Smooth muscle cell (in vitro differentiated cells): ENCODE data around the gene ZMYND8. TPM values are rescaled to one million over a fixed set of nuclear protein-coding genes. Genes with fewer than 3 reads are reported as not detected.

Experiments used
- DNase-seq: peaks from one replicate; lab custom pipeline; 2025; ENCODE audit not compliant: unreplicated experiment; lab: John Stamatoyannopoulos, UW
- H2AFZ ChIP-seq: fragments of 200-600 bp; sonication (generic); 2 replicates; pipeline ENCODE4 v1.6.0; 2016; ENCODE audit warnings: antibody characterized with exemption, low read depth, mild to moderate bottlenecking
- H3F3A ChIP-seq: fragments of 200-600 bp; sonication (generic); 2 replicates; pipeline ENCODE4 v1.6.0; 2017; ENCODE audit warnings: antibody characterized with exemption, low read depth
- H3K27ac ChIP-seq: fragments of 200-600 bp; sonication (generic); 2 replicates; pipeline ENCODE4 v1.5.1; 2016; ENCODE audit warnings: low read depth, mild to moderate bottlenecking
- H3K27me3 ChIP-seq: fragments of 200-600 bp; sonication (generic); 2 replicates; pipeline ENCODE4 v1.6.1; 2016; ENCODE audit warnings: low read depth, mild to moderate bottlenecking
- H3K36me3 ChIP-seq: fragments of 200-600 bp; sonication (generic); 2 replicates; pipeline ENCODE4 v1.5.1; 2016; ENCODE audit warnings: low read depth
- H3K4me1 ChIP-seq: fragments of 200-600 bp; sonication (generic); 2 replicates; pipeline ENCODE4 v1.5.1; 2016; ENCODE audit warnings: low read depth
- H3K4me2 ChIP-seq: fragments of 200-600 bp; sonication (generic); 2 replicates; pipeline ENCODE4 v1.6.0; 2016; ENCODE audit warnings: mild to moderate bottlenecking
- H3K4me3 ChIP-seq: fragments of 200-600 bp; sonication (generic); 2 replicates; pipeline ENCODE4 v1.5.1; 2016; ENCODE audit warnings: mild to moderate bottlenecking
- H3K79me2 ChIP-seq: fragments of 200-600 bp; sonication (generic); 2 replicates; pipeline ENCODE4 v1.6.0; 2016; ENCODE audit warnings: low read depth, mild to moderate bottlenecking
- H3K9ac ChIP-seq: fragments of 200-600 bp; sonication (generic); 2 replicates; pipeline ENCODE4 v1.6.0; 2016; ENCODE audit warnings: low read depth
- H3K9me3 ChIP-seq: fragments of 200-600 bp; sonication (generic); replicated peaks from 2 replicates; pipeline ENCODE4 v1.5.1; 2016; ENCODE audit warnings: low read depth
- H4K20me1 ChIP-seq: fragments of 200-600 bp; sonication (generic); 2 replicates; pipeline ENCODE4 v1.6.0; 2016; ENCODE audit warnings: low read depth
- WGBS: methylation state at CpG from one replicate; pipeline ENCODE4 v1.1.7; 2016; ENCODE audit warnings: low lambda C conversion rate; 5-methylcytosine and 5-hydroxymethylcytosine counted together
- polyA plus RNA-seq: library from polyadenylated mRNA; unstranded; fragments of >200 nt; fragmentation: Nextera tagmentation; extraction: Ambion mirVana; gene quantifications from 2 replicates; pipeline ENCODE4 v1.2.1, GENCODE V29; 2016
- total RNA-seq: library from RNA; depleted of rRNA; stranded (reverse); fragments of >200 nt; gene quantifications from 2 replicates; pipeline ENCODE4 v1.2.3, GENCODE V29; 2014
- TF ChIP-seq, protein P1 (sequence below): fragments of 200-600 bp; sonication (generic); IDR thresholded peaks from 2 replicates; pipeline ENCODE4 v1.5.1; 2017; ENCODE audit warnings: borderline replicate concordance, mild to moderate bottlenecking, antibody characterized with exemption; ENCODE audit not compliant: insufficient read depth, poor library complexity, severe bottlenecking

Gene ZMYND8
- total and polyA plus RNA-seq, 2 experiments from 2014 or later: 15.2 to 24.1 TPM

DNA sequence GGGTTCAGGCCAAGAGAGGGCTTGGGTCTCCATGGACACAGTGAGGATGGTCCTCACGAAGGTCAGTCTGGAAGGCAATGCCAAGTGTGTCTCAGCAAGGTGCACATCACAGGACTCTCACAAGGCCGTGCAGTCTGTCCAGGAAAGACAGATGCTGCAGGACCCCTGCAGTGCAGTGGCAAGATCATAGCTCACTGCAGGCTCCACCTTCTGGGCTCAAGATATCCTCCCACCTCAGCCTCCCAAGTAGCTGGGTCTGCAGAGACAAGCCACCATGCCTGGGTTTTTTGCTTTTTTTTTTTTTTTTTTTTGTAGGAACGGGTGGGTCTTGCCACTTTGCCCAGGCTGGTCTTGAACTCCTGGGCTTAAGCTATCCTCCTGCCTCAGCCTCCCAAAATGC, 26.4 kb downstream of the ZMYND8 start:
- no peak overlapping the region for H3K9ac ChIP-seq
- H3K36me3 ChIP-seq: no peaks in the 10 kb centered on the region
- DNase-seq: no peak
- H3K4me3 ChIP-seq: no peak overlapping the region
- peaks cover 3% of the 10 kb centered on the region for H4K20me1 ChIP-seq
- H2AFZ ChIP-seq: no peak overlapping the region
- H3F3A ChIP-seq: peaks cover 33% of the 10 kb centered on the region
- WGBS: 90% methylated on average over 3 of the region's 3 CpGs
- no peaks in the 10 kb centered on the region for H3K27me3 ChIP-seq
- peaks cover 17% of the 10 kb centered on the region for H3K4me1 ChIP-seq
- no peak overlapping the region for H3K4me2 ChIP-seq
- no peaks in the 10 kb centered on the region for H3K9me3 ChIP-seq
- peak overlapping the region; percentile 94 for H3K27ac ChIP-seq
- H3K79me2 ChIP-seq: peaks cover 86% of the 10 kb centered on the region
- TF ChIP-seq, protein P1, sequence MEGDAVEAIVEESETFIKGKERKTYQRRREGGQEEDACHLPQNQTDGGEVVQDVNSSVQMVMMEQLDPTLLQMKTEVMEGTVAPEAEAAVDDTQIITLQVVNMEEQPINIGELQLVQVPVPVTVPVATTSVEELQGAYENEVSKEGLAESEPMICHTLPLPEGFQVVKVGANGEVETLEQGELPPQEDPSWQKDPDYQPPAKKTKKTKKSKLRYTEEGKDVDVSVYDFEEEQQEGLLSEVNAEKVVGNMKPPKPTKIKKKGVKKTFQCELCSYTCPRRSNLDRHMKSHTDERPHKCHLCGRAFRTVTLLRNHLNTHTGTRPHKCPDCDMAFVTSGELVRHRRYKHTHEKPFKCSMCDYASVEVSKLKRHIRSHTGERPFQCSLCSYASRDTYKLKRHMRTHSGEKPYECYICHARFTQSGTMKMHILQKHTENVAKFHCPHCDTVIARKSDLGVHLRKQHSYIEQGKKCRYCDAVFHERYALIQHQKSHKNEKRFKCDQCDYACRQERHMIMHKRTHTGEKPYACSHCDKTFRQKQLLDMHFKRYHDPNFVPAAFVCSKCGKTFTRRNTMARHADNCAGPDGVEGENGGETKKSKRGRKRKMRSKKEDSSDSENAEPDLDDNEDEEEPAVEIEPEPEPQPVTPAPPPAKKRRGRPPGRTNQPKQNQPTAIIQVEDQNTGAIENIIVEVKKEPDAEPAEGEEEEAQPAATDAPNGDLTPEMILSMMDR: no peak

DNA sequence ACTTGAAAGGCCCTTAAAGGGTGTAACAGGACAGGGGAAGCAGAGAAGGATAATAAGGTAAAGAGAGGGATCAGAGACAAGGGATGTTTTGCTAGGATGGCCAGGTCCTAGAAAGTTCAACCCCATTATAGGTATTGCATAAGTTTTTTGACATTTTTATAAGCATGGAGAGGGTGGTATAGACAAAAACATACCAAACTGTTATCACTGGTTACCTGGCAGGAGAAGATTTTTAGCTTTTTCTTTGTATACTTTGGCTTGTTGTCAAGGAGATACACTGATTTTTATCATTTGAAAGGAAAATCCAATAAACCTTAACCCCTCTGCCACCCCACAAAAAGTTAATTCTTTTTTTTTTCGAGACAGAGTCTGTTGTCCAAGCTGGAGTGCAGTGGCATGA, 28.4 kb downstream of the ZMYND8 start:
- H3K9me3 ChIP-seq: no peaks in the 10 kb centered on the region
- no peaks in the 10 kb centered on the region for H3K36me3 ChIP-seq
- WGBS: 92% methylated on average over 1 of the region's 1 CpG
- TF ChIP-seq, protein P1: no peak
- H3K4me3 ChIP-seq: no peak overlapping the region
- no peak overlapping the region for H2AFZ ChIP-seq
- H3K27ac ChIP-seq: peak overlapping the region; percentile 39
- H3K27me3 ChIP-seq: no peaks in the 10 kb centered on the region
- peaks cover 7% of the 10 kb centered on the region for H3K4me1 ChIP-seq
- H3F3A ChIP-seq: peaks cover 28% of the 10 kb centered on the region
- H3K9ac ChIP-seq: no peak overlapping the region
- DNase-seq: no peak
- peaks cover 91% of the 10 kb centered on the region for H3K79me2 ChIP-seq
- no peak overlapping the region for H3K4me2 ChIP-seq
- H4K20me1 ChIP-seq: peaks cover 3% of the 10 kb centered on the region

DNA sequence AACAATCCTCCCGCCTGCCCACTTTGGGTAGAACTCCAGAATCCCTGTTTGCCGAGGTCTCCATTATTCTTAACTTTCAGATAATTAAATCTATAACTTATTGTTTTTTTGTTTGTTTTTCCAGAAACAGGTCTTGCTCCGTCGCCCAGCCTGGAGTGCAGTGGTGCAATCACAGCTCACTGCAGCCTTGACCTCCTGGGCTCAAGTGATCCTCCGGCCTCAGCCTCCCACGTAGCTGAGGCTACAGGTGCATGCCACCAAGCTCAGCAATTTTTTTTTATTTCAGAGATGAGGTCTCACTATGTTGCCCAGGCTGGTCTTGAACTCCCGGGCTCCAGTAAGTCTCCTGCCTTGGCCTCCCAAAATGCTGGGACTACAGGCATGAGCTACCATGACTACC, 28.8 kb downstream of the ZMYND8 start:
- H3K9me3 ChIP-seq: no peaks in the 10 kb centered on the region
- H3K9ac ChIP-seq: no peak overlapping the region
- peaks cover 27% of the 10 kb centered on the region for H3F3A ChIP-seq
- no peaks in the 10 kb centered on the region for H3K27me3 ChIP-seq
- DNase-seq: no peak
- H3K4me3 ChIP-seq: no peak overlapping the region
- H3K79me2 ChIP-seq: peaks cover 91% of the 10 kb centered on the region
- peaks cover 3% of the 10 kb centered on the region for H4K20me1 ChIP-seq
- H3K4me1 ChIP-seq: peaks cover 7% of the 10 kb centered on the region
- WGBS: 95% methylated on average over 7 of the region's 7 CpGs
- H3K4me2 ChIP-seq: no peak overlapping the region
- TF ChIP-seq, protein P1: no peak
- no peaks in the 10 kb centered on the region for H3K36me3 ChIP-seq
- H3K27ac ChIP-seq: peak overlapping the region; percentile 39
- H2AFZ ChIP-seq: no peak overlapping the region

- H2AFZ ChIP-seq: no peak overlapping the region
- no peaks in the 10 kb centered on the region for H3K36me3 ChIP-seq
- peaks cover 7% of the 10 kb centered on the region for H3K4me1 ChIP-seq
- no peaks in the 10 kb centered on the region for H3K27me3 ChIP-seq
- peaks cover 3% of the 10 kb centered on the region for H4K20me1 ChIP-seq
- H3F3A ChIP-seq: peaks cover 21% of the 10 kb centered on the region
- peaks cover 91% of the 10 kb centered on the region for H3K79me2 ChIP-seq
- WGBS: 43% methylated on average over 10 of the region's 10 CpGs
- TF ChIP-seq, protein P1: no peak
- no peak overlapping the region for H3K4me3 ChIP-seq
- no peak overlapping the region for H3K9ac ChIP-seq
- H3K9me3 ChIP-seq: no peaks in the 10 kb centered on the region
- DNase-seq: no peak
- peak overlapping the region; percentile 36 for H3K4me2 ChIP-seq
- H3K27ac ChIP-seq: peak overlapping the region; percentile 87
Measured at GRCh38 chr20:47326658-47327268, 29.7 kb downstream of the ZMYND8 start.
